ENCODE results near the gene MFRP.

Gene MFRP

GRCh38 chr11:119336744-119337469, 9.6 kb downstream of the MFRP start:
- DNase-seq = no peak

GRCh38 chr11:119335655-119336543, 10.6 kb downstream of the MFRP start:
- DNase-seq = no peak

GRCh38 chr11:119335091-119335654, 11.3 kb downstream of the MFRP start:
- no peak for DNase-seq

GRCh38 chr11:119334174-119334930, 12.2 kb downstream of the MFRP start, which contains the start of gene RNF26:
Gene RNF26, plus strand, starts transcription at chr11:119334527. Its CDS starts 596 bp downstream, at chr11:119335123.
- DNase-seq = peak; percentile 96

- no peak for DNase-seq
Observed at GRCh38 chr11:119332111-119332765, 14.3 kb downstream of the MFRP start.

- no peak for DNase-seq
Observed at GRCh38 chr11:119330237-119330636, 16.3 kb downstream of the MFRP start.

GRCh38 chr11:119329320-119329719, 17.2 kb downstream of the MFRP start:
- DNase-seq = no peak

GRCh38 chr11:119324189-119324588, 22.3 kb downstream of the MFRP start:
- DNase-seq = no peak

- DNase-seq = peak; percentile 88
Observed at GRCh38 chr11:119323532-119324033, 22.9 kb downstream of the MFRP start.

GRCh38 chr11:119322921-119323531, 23.5 kb downstream of the MFRP start:
- no peak for DNase-seq

GRCh38 chr11:119322360-119322739, 24.2 kb downstream of the MFRP start:
- DNase-seq = no peak

- peak; percentile 68 for DNase-seq
Observed at GRCh38 chr11:119320776-119321524, 25.6 kb downstream of the MFRP start.

GRCh38 chr11:119320240-119320775, 26.2 kb downstream of the MFRP start:
- no peak for DNase-seq

- no peak for DNase-seq
Observed at GRCh38 chr11:119319700-119320239, 26.7 kb downstream of the MFRP start.

GRCh38 chr11:119319136-119319699, 27.3 kb downstream of the MFRP start:
- DNase-seq = no peak

- DNase-seq = peak; percentile 35
Observed at GRCh38 chr11:119318240-119319135, 28.0 kb downstream of the MFRP start.

- DNase-seq = no peak
Observed at GRCh38 chr11:119317592-119318239, 28.8 kb downstream of the MFRP start.
